NB4 (cell line): ENCODE measurements around the gene ARMC7.

Source experiments
- CTCF ChIP-seq: IDR thresholded peaks from one replicate; pipeline ENCODE4 v1.5.1; 2012; ENCODE audit warnings: low read depth, low read length
- MAX ChIP-seq: IDR thresholded peaks from 2 replicates; pipeline ENCODE4 v1.6.1; 2011; ENCODE audit warnings: low read depth, low read length
- POLR2A ChIP-seq: IDR thresholded peaks from 2 replicates; pipeline ENCODE4 v1.6.1; 2011; ENCODE audit warnings: mild to moderate bottlenecking; ENCODE audit not compliant: insufficient read length; ENCODE audit errors: extremely low read depth

GRCh38 chr17:75131278-75132017, 21.7 kb downstream of the ARMC7 start, which contains the start of gene NT5C:
- TF ChIP-seq MAX (peak; percentile 73), CTCF (peak; percentile 55), POLR2A (peak; percentile 84)
